A549 (cell line): Measurements from ENCODE around the gene TMEM126A. TPM values are rescaled to one million over a fixed set of nuclear protein-coding genes. Genes with fewer than 3 reads are reported as not detected.

Source experiments
- ATAC-seq, 2 experiments: fragments of 200-7000 bp in 1 of 2; fragments of >200 bp in 1 of 2; cut with Nextera tagmentation in 1 of 2; cut with Tn5 transposase in 1 of 2; 3 replicates each; pipeline versions ENCODE4 v1.8.0 to v1.9.1; 2018 to 2020; ENCODE audit warnings: mild to moderate bottlenecking in 1 of 2, moderate library complexity in 1 of 2
- CTCF ChIA-PET: fragments of 300-600 bp; sonication (Branson Sonifier 250); formaldehyde crosslinking; extraction: SDS; loops from one replicate; lab custom pipeline; 2021; ENCODE audit warnings: antibody characterized with exemption, inconsistent platforms; lab: Yijun Ruan, JAX
- POLR2A ChIA-PET: fragments of 350-600 bp; formaldehyde crosslinking; extraction: SDS; loops from one replicate; lab custom pipeline; 2021; ENCODE audit warnings: antibody characterized with exemption, inconsistent platforms; lab: Yijun Ruan, JAX
- DNase-seq, 2 experiments: peaks; one replicate each; pipeline versions ENCODE4 v3.0.0 to v3.0.0-alpha.2; 2011 to 2016; ENCODE audit warnings: low read depth in 1 of 2, low spot score in 1 of 2
- FAIRE-seq: peaks from 2 replicates; lab custom pipeline; 2011; peaks lifted over from hg19 to GRCh38; lab: Jason Lieb, UNC
- H3K27ac ChIP-seq, 2 experiments: fragments of >200 bp; sonication (Bioruptor Twin); formaldehyde crosslinking; 3 replicates each; pipeline ENCODE4 v1.5.1; 2016 to 2017
- H3K4me1 ChIP-seq: fragments of >200 bp; sonication (Bioruptor Twin); formaldehyde crosslinking; 3 replicates; pipeline ENCODE4 v1.6.1; 2016
- H3K4me2 ChIP-seq: fragments of >200 bp; sonication (Bioruptor Twin); formaldehyde crosslinking; 3 replicates; pipeline ENCODE4 v1.6.1; 2016
- H3K4me3 ChIP-seq: fragments of >200 bp; sonication (Bioruptor Twin); formaldehyde crosslinking; 3 replicates; pipeline ENCODE4 v1.5.1; 2016
- H3K9me3 ChIP-seq: fragments of >200 bp; sonication (Bioruptor Twin); formaldehyde crosslinking; 3 replicates; pipeline ENCODE4 v1.6.1; 2016
- CBX2 ChIP-seq: fragments of 200-600 bp; sonication (generic); IDR thresholded peaks from 2 replicates; pipeline ENCODE4 v1.6.1; 2016; ENCODE audit warnings: low read depth, mild to moderate bottlenecking, borderline replicate concordance
- CBX8 ChIP-seq: fragments of 200-600 bp; sonication (generic); IDR thresholded peaks from 2 replicates; pipeline ENCODE4 v1.6.1; 2016
- CTCF ChIP-seq: fragments of >200 bp; sonication (Bioruptor Twin); formaldehyde crosslinking; IDR thresholded peaks from 3 replicates; pipeline ENCODE4 v1.5.1; 2016
- ESRRA ChIP-seq: fragments of 150-350 bp; IDR thresholded peaks from 2 replicates; pipeline ENCODE4 v1.6.1; 2014; ENCODE audit warnings: mild to moderate bottlenecking, low read length, borderline replicate concordance
- FOXS1 ChIP-seq: fragments of 250-450 bp; sonication (Bioruptor Pico); IDR thresholded peaks from 2 replicates; pipeline ENCODE4 v1.5.0; 2020; ENCODE audit warnings: mild to moderate bottlenecking, moderate library complexity
- HDAC2 ChIP-seq: fragments of 200-600 bp; sonication (generic); IDR thresholded peaks from 2 replicates; pipeline ENCODE4 v1.6.1; 2016
- HOXA7 ChIP-seq: fragments of 250-450 bp; sonication (Bioruptor Pico); IDR thresholded peaks from 2 replicates; pipeline ENCODE4 v1.5.0; 2020; ENCODE audit warnings: mild to moderate bottlenecking, moderate library complexity
- NR3C1 ChIP-seq: fragments of >200 bp; sonication (Bioruptor Twin); formaldehyde crosslinking; IDR thresholded peaks from 3 replicates; pipeline ENCODE4 v1.6.1; 2017
- PBX3 ChIP-seq: IDR thresholded peaks from 2 replicates; pipeline ENCODE4 v1.6.1; 2012
- RAD21 ChIP-seq, 2 experiments: fragments of >200 bp in 1 of 2; sonication (Bioruptor Twin) in 1 of 2; formaldehyde crosslinking in 1 of 2; IDR thresholded peaks in 1 of 2; conservative IDR thresholded peaks in 1 of 2; 2 replicates in 1 of 2; 3 replicates in 1 of 2; pipeline ENCODE4 v1.6.1; 2012 to 2018; ENCODE audit warnings: inconsistent platforms in 1 of 2
- RCOR1 ChIP-seq: fragments of 150-350 bp; IDR thresholded peaks from 2 replicates; pipeline ENCODE4 v1.6.1; 2014; ENCODE audit warnings: antibody characterized with exemption, low read length, low read depth
- SMC3 ChIP-seq: fragments of >200 bp; sonication (Bioruptor Twin); formaldehyde crosslinking; IDR thresholded peaks from 3 replicates; pipeline ENCODE4 v1.6.1; 2018; ENCODE audit warnings: inconsistent platforms
- WGBS: methylation state at CpG from one replicate; pipeline ENCODE4 v1.1.6; 2017; ENCODE audit errors: missing lambda C conversion rate; 5-methylcytosine and 5-hydroxymethylcytosine counted together
- polyA plus RNA-seq, 4 experiments: library from polyadenylated mRNA; depleted of rRNA in 3 of 4; stranded (reverse); fragments of >200 nt; fragmentation: RNase III in 1 of 4; extraction: RNeasy Plus Mini Kit Qiagen cat#74134 plus additional on column Dnase treatment in 1 of 4; gene quantifications; 2 replicates in 3 of 4; 3 replicates in 1 of 4; pipeline ENCODE4 v1.2.3, GENCODE V29; 2011 to 2017
- TF ChIP-seq, protein P1 (sequence below): IDR thresholded peaks from 2 replicates; pipeline ENCODE4 v1.6.1; 2012
- TF ChIP-seq, protein P2 (sequence below): fragments of 150-350 bp; IDR thresholded peaks from 2 replicates; pipeline ENCODE4 v1.6.1; 2014; ENCODE audit warnings: low read depth, mild to moderate bottlenecking, low read length
- TF ChIP-seq, protein P3 (sequence below): fragments of 200-600 bp; sonication (generic); IDR thresholded peaks from 2 replicates; pipeline ENCODE4 v1.6.1; 2016; ENCODE audit warnings: antibody characterized with exemption, mild to moderate bottlenecking, moderate library complexity

TMEM126A gene
- polyA plus RNA-seq, 2 of the 4 experiments (the other 2 are of a cell fraction), result 74.9 to 123 TPM

- ATAC-seq (peak; percentile 72 to 80), FAIRE-seq (no peak), DNase-seq (peak; percentile 52 to 76)
- TF ChIP-seq, protein P1, sequence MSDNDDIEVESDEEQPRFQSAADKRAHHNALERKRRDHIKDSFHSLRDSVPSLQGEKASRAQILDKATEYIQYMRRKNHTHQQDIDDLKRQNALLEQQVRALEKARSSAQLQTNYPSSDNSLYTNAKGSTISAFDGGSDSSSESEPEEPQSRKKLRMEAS, result no peak
- TF ChIP-seq, protein P2, sequence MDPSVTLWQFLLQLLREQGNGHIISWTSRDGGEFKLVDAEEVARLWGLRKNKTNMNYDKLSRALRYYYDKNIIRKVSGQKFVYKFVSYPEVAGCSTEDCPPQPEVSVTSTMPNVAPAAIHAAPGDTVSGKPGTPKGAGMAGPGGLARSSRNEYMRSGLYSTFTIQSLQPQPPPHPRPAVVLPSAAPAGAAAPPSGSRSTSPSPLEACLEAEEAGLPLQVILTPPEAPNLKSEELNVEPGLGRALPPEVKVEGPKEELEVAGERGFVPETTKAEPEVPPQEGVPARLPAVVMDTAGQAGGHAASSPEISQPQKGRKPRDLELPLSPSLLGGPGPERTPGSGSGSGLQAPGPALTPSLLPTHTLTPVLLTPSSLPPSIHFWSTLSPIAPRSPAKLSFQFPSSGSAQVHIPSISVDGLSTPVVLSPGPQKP, result no peak
- TF ChIP-seq CBX8, result no peak
- TF ChIP-seq PBX3, result no peak
- TF ChIP-seq RAD21 (conservative IDR thresholded peaks at IDR 0.05 in 1 of 2, IDR thresholded peaks at IDR 0.05 in 1 of 2), result peak; percentile 15 to 22; a peak in 3 of 5 replicates
- TF ChIP-seq ESRRA, result no peak
- TF ChIP-seq HDAC2, result no peak
- TF ChIP-seq, protein P3, sequence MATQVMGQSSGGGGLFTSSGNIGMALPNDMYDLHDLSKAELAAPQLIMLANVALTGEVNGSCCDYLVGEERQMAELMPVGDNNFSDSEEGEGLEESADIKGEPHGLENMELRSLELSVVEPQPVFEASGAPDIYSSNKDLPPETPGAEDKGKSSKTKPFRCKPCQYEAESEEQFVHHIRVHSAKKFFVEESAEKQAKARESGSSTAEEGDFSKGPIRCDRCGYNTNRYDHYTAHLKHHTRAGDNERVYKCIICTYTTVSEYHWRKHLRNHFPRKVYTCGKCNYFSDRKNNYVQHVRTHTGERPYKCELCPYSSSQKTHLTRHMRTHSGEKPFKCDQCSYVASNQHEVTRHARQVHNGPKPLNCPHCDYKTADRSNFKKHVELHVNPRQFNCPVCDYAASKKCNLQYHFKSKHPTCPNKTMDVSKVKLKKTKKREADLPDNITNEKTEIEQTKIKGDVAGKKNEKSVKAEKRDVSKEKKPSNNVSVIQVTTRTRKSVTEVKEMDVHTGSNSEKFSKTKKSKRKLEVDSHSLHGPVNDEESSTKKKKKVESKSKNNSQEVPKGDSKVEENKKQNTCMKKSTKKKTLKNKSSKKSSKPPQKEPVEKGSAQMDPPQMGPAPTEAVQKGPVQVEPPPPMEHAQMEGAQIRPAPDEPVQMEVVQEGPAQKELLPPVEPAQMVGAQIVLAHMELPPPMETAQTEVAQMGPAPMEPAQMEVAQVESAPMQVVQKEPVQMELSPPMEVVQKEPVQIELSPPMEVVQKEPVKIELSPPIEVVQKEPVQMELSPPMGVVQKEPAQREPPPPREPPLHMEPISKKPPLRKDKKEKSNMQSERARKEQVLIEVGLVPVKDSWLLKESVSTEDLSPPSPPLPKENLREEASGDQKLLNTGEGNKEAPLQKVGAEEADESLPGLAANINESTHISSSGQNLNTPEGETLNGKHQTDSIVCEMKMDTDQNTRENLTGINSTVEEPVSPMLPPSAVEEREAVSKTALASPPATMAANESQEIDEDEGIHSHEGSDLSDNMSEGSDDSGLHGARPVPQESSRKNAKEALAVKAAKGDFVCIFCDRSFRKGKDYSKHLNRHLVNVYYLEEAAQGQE, result no peak
- peak; percentile 23; the same call in 1 of the 3 replicates for TF ChIP-seq SMC3
- no peak for TF ChIP-seq NR3C1
- no peak for TF ChIP-seq RCOR1
- TF ChIP-seq CBX2, result no peak
- TF ChIP-seq HOXA7 (CRISPR knock-in tag), result no peak
- TF ChIP-seq FOXS1 (CRISPR knock-in tag), result no peak
- TF ChIP-seq CTCF, result peak; percentile 40; the same call in 2 of the 3 replicates
- Histone ChIP-seq H3K4me3 (peak overlapping the region; percentile 87), H3K9me3 (no peaks in the 10 kb centered on the region), H3K27ac (peak overlapping the region; percentile 95 to 96), H3K4me2 (peak overlapping the region; percentile 94), H3K4me1 (peaks cover 36% of the 10 kb centered on the region)
- POLR2A ChIA-PET, result interaction anchor here (1.1 to 3.7 kb wide), 10 partner anchors 8 to 846 kb away, joined by 3 to 37 read pairs (median 4); partner anchors contain the start of genes DLG2, TMEM126A and TMEM126B
- 2% methylated on average over 43 of the region's 73 CpGs for WGBS
- CTCF ChIA-PET, result interaction anchor here (0.8 to 2.8 kb wide), 9 partner anchors 13 to 180 kb away, joined by 3 to 11 read pairs (median 4); partner anchors contain the start of gene TMEM126A
These were observed 16.2 kb downstream of the TMEM126A start for GRCh38 chr11:85663753-85664614.
